Cardiac fibroblast (primary cell): ENCODE measurements around the gene ZNF267.
A peak's percentile ranks its signal among the peaks of the same experiment; 100 is the strongest.

Experiments used
- DNase-seq, 2 donors: peaks; one replicate each; pipeline versions ENCODE4 v3.0.0 to v3.0.0-alpha.2; 2010; ENCODE audit warnings: low read depth in 2 of 2
- H3K4me3 ChIP-seq, 2 donors: replicated peaks in 1 of 2; 1 replicate in 1 of 2; 2 replicates in 1 of 2; pipeline ENCODE4 v1.5.1; 2011; ENCODE audit warnings: low read depth in 2 of 2, low read length in 2 of 2, mild to moderate bottlenecking in 2 of 2, moderate library complexity in 1 of 2
- CTCF ChIP-seq: IDR thresholded peaks from one replicate; pipeline ENCODE4 v1.5.1; 2011; ENCODE audit warnings: low read depth, mild to moderate bottlenecking, low read length, inconsistent platforms

The ZNF267 gene

GRCh38 chr16:31862761-31863160 lies 10.8 kb upstream of the ZNF267 start:
- no peak for DNase-seq
- TF ChIP-seq CTCF: no peak
- no peak overlapping the region for H3K4me3 ChIP-seq

- no peak for DNase-seq
- no peak overlapping the region for H3K4me3 ChIP-seq
- no peak for TF ChIP-seq CTCF
These were observed 5.4 kb upstream of the ZNF267 start for GRCh38 chr16:31868164-31868563.

GRCh38 chr16:31868691-31869167 lies 4.9 kb upstream of the ZNF267 start:
- TF ChIP-seq CTCF: peak; percentile 68
- no peak overlapping the region for H3K4me3 ChIP-seq
- DNase-seq: peak; percentile 80 to 85

GRCh38 chr16:31869511-31870201 lies 4.0 kb upstream of the ZNF267 start:
- no peak for TF ChIP-seq CTCF
- H3K4me3 ChIP-seq: no peak overlapping the region
- peak; percentile 70 to 97 for DNase-seq

- no peak for DNase-seq
- no peak for TF ChIP-seq CTCF
- H3K4me3 ChIP-seq: no peak overlapping the region
These were observed 2.8 kb upstream of the ZNF267 start for GRCh38 chr16:31870809-31871208.

- DNase-seq: no peak
- H3K4me3 ChIP-seq: no peak overlapping the region
- TF ChIP-seq CTCF: no peak
These were observed 2.1 kb upstream of the ZNF267 start for GRCh38 chr16:31871510-31871909.

- TF ChIP-seq CTCF: no peak
- H3K4me3 ChIP-seq: no peak overlapping the region
- no peak for DNase-seq
These were observed 1.4 kb upstream of the ZNF267 start for GRCh38 chr16:31872201-31872600.
